ENCODE measurements around the gene HNRNPLL. TPM values are rescaled to one million over a fixed set of nuclear protein-coding genes. Genes with fewer than 3 reads are reported as not detected.

HNRNPLL gene
- total RNA-seq, 3 donors from 2014 or later (not counting 1 experiment from before 2014, with no cell fraction given), result 7.3 to 18.4 (median 8.8) TPM

- no peak for TF ChIP-seq CTCF (IDR thresholded peaks at IDR 0.05)
- Histone ChIP-seq H3K36me3 (ENCODE audit: control insufficient read depth, insufficient read depth, low read length) (peaks cover 1% of the 10 kb centered on the region), H3K27ac (ENCODE audit: low read length) (no peak overlapping the region), H3K27me3 (ENCODE audit: control insufficient read depth, insufficient read depth, low read length) (no peaks in the 10 kb centered on the region), H3K4me1 (ENCODE audit: control insufficient read depth, insufficient read depth, low read length) (no peaks in the 10 kb centered on the region), H3K9me3 (ENCODE audit: control insufficient read depth, insufficient read depth, low read length) (no peaks in the 10 kb centered on the region), H3K4me3 (ENCODE audit: low read length) (no peak overlapping the region)
- no peak for ATAC-seq
- Mint-ChIP-seq H3K4me1 (no peaks in the 10 kb centered on the region), H3K27me3 (ENCODE audit: low read depth in 2 of 2) (peaks cover 0 to 16% of the 10 kb centered on the region in 2 donors), H3K9me3 (no peaks in the 10 kb centered on the region), H3K4me3 (no peak overlapping the region), H3K36me3 (no peaks in the 10 kb centered on the region), H3K27ac (no peak overlapping the region)
- no peak for DNase-seq
- intact Hi-C loops (cut with micrococcal nuclease), result no loop called here
- 94% methylated on average over 1 of the region's 2 CpGs for WGBS (ENCODE audit: insufficient coverage)
Measured at GRCh38 chr2:38557217-38557616, 45.5 kb downstream of the HNRNPLL start.

- TF ChIP-seq CTCF (IDR thresholded peaks at IDR 0.05), result no peak
- Histone ChIP-seq H3K4me1 (ENCODE audit: control insufficient read depth, insufficient read depth, low read length) (no peaks in the 10 kb centered on the region), H3K27ac (ENCODE audit: low read length) (no peak overlapping the region), H3K36me3 (ENCODE audit: control insufficient read depth, insufficient read depth, low read length) (no peaks in the 10 kb centered on the region), H3K4me3 (ENCODE audit: low read length) (no peak overlapping the region), H3K27me3 (ENCODE audit: control insufficient read depth, insufficient read depth, low read length) (no peaks in the 10 kb centered on the region), H3K9me3 (ENCODE audit: control insufficient read depth, insufficient read depth, low read length) (no peaks in the 10 kb centered on the region)
- no peak overlapping the region for H3K4me3 Mint-ChIP-seq
- ATAC-seq (peak in 1 of 3 donors; percentile 21), DNase-seq (no peak)
- no peaks in the 10 kb centered on the region for H3K36me3 Mint-ChIP-seq
- no peaks in the 10 kb centered on the region for H3K9me3 Mint-ChIP-seq
- no peaks in the 10 kb centered on the region for H3K4me1 Mint-ChIP-seq
- H3K27ac Mint-ChIP-seq, result no peak overlapping the region
- H3K27me3 Mint-ChIP-seq (ENCODE audit: low read depth in 2 of 2), result peaks cover 0 to 17% of the 10 kb centered on the region in 2 donors
- 94% methylated on average over 5 of the region's 6 CpGs for WGBS (ENCODE audit: insufficient coverage)
- intact Hi-C loops (cut with micrococcal nuclease), result no loop called here
Measured at GRCh38 chr2:38556006-38556801, 46.5 kb downstream of the HNRNPLL start.

- Mint-ChIP-seq H3K4me3 (no peak overlapping the region), H3K4me1 (no peaks in the 10 kb centered on the region), H3K27me3 (ENCODE audit: low read depth in 2 of 2) (peaks cover 0 to 17% of the 10 kb centered on the region in 2 donors), H3K27ac (no peak overlapping the region), H3K9me3 (no peaks in the 10 kb centered on the region), H3K36me3 (no peaks in the 10 kb centered on the region)
- no peak overlapping the region for H3K27ac ChIP-seq (ENCODE audit: low read length)
- intact Hi-C loops (cut with micrococcal nuclease), result no loop called here
- H3K4me3 ChIP-seq (ENCODE audit: low read length), result no peak overlapping the region
- DNase-seq (peak in 1 of 2 donors; percentile 20), ATAC-seq (no peak)
- H3K27me3 ChIP-seq (ENCODE audit: control insufficient read depth, insufficient read depth, low read length), result no peaks in the 10 kb centered on the region
- no peaks in the 10 kb centered on the region for H3K9me3 ChIP-seq (ENCODE audit: control insufficient read depth, insufficient read depth, low read length)
- no peaks in the 10 kb centered on the region for H3K4me1 ChIP-seq (ENCODE audit: control insufficient read depth, insufficient read depth, low read length)
- 94% methylated on average over 8 of the region's 8 CpGs for WGBS (ENCODE audit: insufficient coverage)
- no peaks in the 10 kb centered on the region for H3K36me3 ChIP-seq (ENCODE audit: control insufficient read depth, insufficient read depth, low read length)
- no peak for TF ChIP-seq CTCF (IDR thresholded peaks at IDR 0.05)
Measured at GRCh38 chr2:38554973-38555595, 47.6 kb downstream of the HNRNPLL start.
